ENCODE results near the gene ZSCAN10. TPM values are rescaled to one million over a fixed set of nuclear protein-coding genes. Genes with fewer than 3 reads are reported as not detected.
"Not testable (repeated sequence)": the region's sequence is repeated elsewhere in the genome, so short reads cannot be mapped to it uniquely, and the experiment has no call there.

Gene ZSCAN10
- total RNA-seq, 1 experiment from 2014 or later: 0.76 TPM

DNA sequence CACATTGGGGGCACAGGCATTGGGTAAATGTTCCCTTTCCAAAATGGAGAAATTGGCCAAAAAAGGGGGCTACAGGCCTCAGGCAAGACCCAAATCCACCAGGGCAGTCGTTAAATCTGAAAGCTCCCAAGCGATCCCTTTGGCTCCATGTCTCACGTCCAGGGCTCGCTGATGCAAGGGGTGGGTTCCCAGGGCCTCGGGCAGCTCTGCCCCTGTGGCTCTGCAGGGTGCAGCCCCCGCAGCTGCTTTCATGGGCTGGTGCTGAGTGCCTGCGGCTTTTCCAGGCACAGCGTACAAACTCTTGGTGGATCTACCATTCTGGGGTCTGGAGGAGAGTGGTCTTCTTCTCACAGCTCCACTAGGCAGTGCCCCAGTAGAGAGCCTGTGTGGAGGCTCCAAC, 15.7 kb downstream of the ZSCAN10 start:
- POLR2A ChIA-PET; DNase-seq (ENCODE audit: low read depth, low spot score); H3K4me1 ChIP-seq (ENCODE audit: control insufficient read depth in 1 of 2, insufficient read depth in 2 of 2, low read length in 2 of 2); H3K9me2 ChIP-seq (ENCODE audit: insufficient read depth); RAD21 ChIA-PET (ENCODE audit: low non-redundant PET in 1 of 2, low total read pairs in 2 of 2, uncharacterized antibody in 2 of 2, unreplicated experiment in 2 of 2); BruUV-seq (replicated peaks); H3K27me3 ChIP-seq (ENCODE audit: insufficient read depth, low read length); H3K27ac ChIP-seq (ENCODE audit: low read depth, low read length); H3K9me3 ChIP-seq (ENCODE audit: control insufficient read depth in 1 of 2, insufficient read depth in 1 of 2, low read depth in 1 of 2, low read length in 2 of 2); H2AFZ ChIP-seq (ENCODE audit: low read depth, low read length, poor library complexity, severe bottlenecking); H4K20me1 ChIP-seq (ENCODE audit: insufficient read depth); intact Hi-C loops (cut with micrococcal nuclease); CTCF ChIA-PET; H3K4me2 ChIP-seq (ENCODE audit: low read length); H3K79me2 ChIP-seq (ENCODE audit: insufficient read depth, low read length); H3K9ac ChIP-seq (ENCODE audit: low read length); H3K36me3 ChIP-seq (ENCODE audit: control insufficient read depth in 1 of 2, insufficient read depth in 2 of 2, low read length in 2 of 2); H3K4me3 ChIP-seq (replicated peaks in 1 of 2; ENCODE audit: low read depth in 1 of 2, low read length in 2 of 2); ATAC-seq: not testable (repeated sequence)

GRCh38 chr16:3081957-3082356, 17.1 kb downstream of the ZSCAN10 start:
- H3K9me3 ChIP-seq (ENCODE audit: control insufficient read depth in 1 of 2, insufficient read depth in 1 of 2, low read depth in 1 of 2, low read length in 2 of 2); CTCF ChIA-PET; BruUV-seq (replicated peaks); H3K4me2 ChIP-seq (ENCODE audit: low read length); DNase-seq (ENCODE audit: low read depth, low spot score); H2AFZ ChIP-seq (ENCODE audit: low read depth, low read length, poor library complexity, severe bottlenecking); H4K20me1 ChIP-seq (ENCODE audit: insufficient read depth); H3K9me2 ChIP-seq (ENCODE audit: insufficient read depth); H3K27ac ChIP-seq (ENCODE audit: low read depth, low read length); H3K4me3 ChIP-seq (replicated peaks in 1 of 2; ENCODE audit: low read depth in 1 of 2, low read length in 2 of 2); H3K27me3 ChIP-seq (ENCODE audit: insufficient read depth, low read length); H3K79me2 ChIP-seq (ENCODE audit: insufficient read depth, low read length); H3K9ac ChIP-seq (ENCODE audit: low read length); ATAC-seq; H3K4me1 ChIP-seq (ENCODE audit: control insufficient read depth in 1 of 2, insufficient read depth in 2 of 2, low read length in 2 of 2); RAD21 ChIA-PET (ENCODE audit: low non-redundant PET in 1 of 2, low total read pairs in 2 of 2, uncharacterized antibody in 2 of 2, unreplicated experiment in 2 of 2); H3K36me3 ChIP-seq (ENCODE audit: control insufficient read depth in 1 of 2, insufficient read depth in 2 of 2, low read length in 2 of 2); POLR2A ChIA-PET; intact Hi-C loops (cut with micrococcal nuclease): not testable (repeated sequence)

DNA sequence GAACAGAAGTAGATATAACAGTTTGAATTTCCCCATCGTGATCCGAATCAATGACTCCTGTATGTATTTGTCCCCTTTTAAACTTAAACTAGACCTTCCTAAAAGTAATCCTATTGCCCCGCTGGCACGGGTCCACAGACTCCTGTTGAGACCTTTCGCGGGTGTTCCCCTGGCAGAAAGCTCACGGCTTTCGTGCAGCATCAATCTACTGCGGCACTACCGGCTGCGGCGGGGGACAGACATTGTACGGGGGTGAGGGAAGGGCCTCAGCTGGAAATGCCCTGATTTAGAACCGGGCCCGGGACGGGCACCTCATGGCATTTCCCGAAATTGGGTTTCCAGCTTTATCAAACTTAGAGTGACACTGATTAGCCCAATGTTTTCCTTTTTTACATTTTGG, 19.1 kb downstream of the ZSCAN10 start:
- intact Hi-C loops (cut with micrococcal nuclease): no loop called here
- H3K4me3 ChIP-seq (replicated peaks in 1 of 2; ENCODE audit: low read depth in 1 of 2, low read length in 2 of 2): no peak overlapping the region
- CTCF ChIA-PET: interaction anchor here (1.2 kb wide), 1 partner anchor 14 kb away, joined by 3 read pairs; no protein-coding TSS in a partner anchor
- H3K9me3 ChIP-seq (ENCODE audit: control insufficient read depth in 1 of 2, insufficient read depth in 1 of 2, low read depth in 1 of 2, low read length in 2 of 2): no peaks in the 10 kb centered on the region
- POLR2A ChIA-PET: no interaction called here
- no TSS peak for BruUV-seq (replicated peaks)
- no peak overlapping the region for H3K4me2 ChIP-seq (ENCODE audit: low read length)
- H3K9me2 ChIP-seq (ENCODE audit: insufficient read depth): no peaks in the 10 kb centered on the region
- no peaks in the 10 kb centered on the region for H4K20me1 ChIP-seq (ENCODE audit: insufficient read depth)
- ATAC-seq (no peak), DNase-seq (ENCODE audit: low read depth, low spot score) (no peak)
- no peak overlapping the region for H2AFZ ChIP-seq (ENCODE audit: low read depth, low read length, poor library complexity, severe bottlenecking)
- no peaks in the 10 kb centered on the region for H3K79me2 ChIP-seq (ENCODE audit: insufficient read depth, low read length)
- H3K27ac ChIP-seq (ENCODE audit: low read depth, low read length): no peak overlapping the region
- H3K27me3 ChIP-seq (ENCODE audit: insufficient read depth, low read length): no peaks in the 10 kb centered on the region
- RAD21 ChIA-PET (ENCODE audit: low non-redundant PET in 1 of 2, low total read pairs in 2 of 2, uncharacterized antibody in 2 of 2, unreplicated experiment in 2 of 2): no interaction called here
- H3K4me1 ChIP-seq (ENCODE audit: control insufficient read depth in 1 of 2, insufficient read depth in 2 of 2, low read length in 2 of 2): no peaks in the 10 kb centered on the region
- no peaks in the 10 kb centered on the region for H3K36me3 ChIP-seq (ENCODE audit: control insufficient read depth in 1 of 2, insufficient read depth in 2 of 2, low read length in 2 of 2)
- H3K9ac ChIP-seq (ENCODE audit: low read length): no peak overlapping the region
- TF ChIP-seq MAX (IDR thresholded peaks at IDR 0.05) (no peak), CEBPB (IDR thresholded peaks at IDR 0.05; ENCODE audit: low read depth) (no peak), TCF7L2 (IDR thresholded peaks at IDR 0.05; ENCODE audit: borderline replicate concordance, extremely low read depth, insufficient read depth, insufficient read length) (no peak), RAD21 (IDR thresholded peaks at IDR 0.05; ENCODE audit: low read depth) (no peak), EZH2 (IDR thresholded peaks at IDR 0.05) (no peak), POLR2AphosphoS5 (IDR thresholded peaks at IDR 0.05; ENCODE audit: low read depth, low read length) (no peak), ZFX (IDR thresholded peaks at IDR 0.05) (no peak), SIN3A (IDR thresholded peaks at IDR 0.05; ENCODE audit: low read depth) (no peak), CBX3 (IDR thresholded peaks at IDR 0.05; ENCODE audit: low read depth) (no peak), FOSL1 (IDR thresholded peaks at IDR 0.05; ENCODE audit: low read depth) (no peak), ZNF274 (IDR thresholded peaks at IDR 0.05; ENCODE audit: low read depth, low read length) (no peak), SRF (IDR thresholded peaks at IDR 0.05; ENCODE audit: low read depth) (no peak), POLR2A (IDR thresholded peaks at IDR 0.05; ENCODE audit: borderline replicate concordance, extremely low read depth, insufficient read depth, insufficient read length) (no peak), CTCF (IDR thresholded peaks at IDR 0.05 in 2 of 3, conservative IDR thresholded peaks at IDR 0.05 in 1 of 3; ENCODE audit: borderline replicate concordance in 1 of 3, insufficient read depth in 1 of 3, low read depth in 2 of 3, low read length in 2 of 3) (no peak), YY1 (IDR thresholded peaks at IDR 0.05; ENCODE audit: extremely low read depth, insufficient replicate concordance, low read depth, low read length) (no peak)

Measured in HCT116 (cell line).